Measurements from ENCODE around the gene MED13L. TPM values are rescaled to one million over a fixed set of nuclear protein-coding genes. Genes with fewer than 3 reads are reported as not detected.

The MED13L gene
- total RNA-seq, 2 experiments from 2014 or later = 25.7 to 40.1 TPM

DNA sequence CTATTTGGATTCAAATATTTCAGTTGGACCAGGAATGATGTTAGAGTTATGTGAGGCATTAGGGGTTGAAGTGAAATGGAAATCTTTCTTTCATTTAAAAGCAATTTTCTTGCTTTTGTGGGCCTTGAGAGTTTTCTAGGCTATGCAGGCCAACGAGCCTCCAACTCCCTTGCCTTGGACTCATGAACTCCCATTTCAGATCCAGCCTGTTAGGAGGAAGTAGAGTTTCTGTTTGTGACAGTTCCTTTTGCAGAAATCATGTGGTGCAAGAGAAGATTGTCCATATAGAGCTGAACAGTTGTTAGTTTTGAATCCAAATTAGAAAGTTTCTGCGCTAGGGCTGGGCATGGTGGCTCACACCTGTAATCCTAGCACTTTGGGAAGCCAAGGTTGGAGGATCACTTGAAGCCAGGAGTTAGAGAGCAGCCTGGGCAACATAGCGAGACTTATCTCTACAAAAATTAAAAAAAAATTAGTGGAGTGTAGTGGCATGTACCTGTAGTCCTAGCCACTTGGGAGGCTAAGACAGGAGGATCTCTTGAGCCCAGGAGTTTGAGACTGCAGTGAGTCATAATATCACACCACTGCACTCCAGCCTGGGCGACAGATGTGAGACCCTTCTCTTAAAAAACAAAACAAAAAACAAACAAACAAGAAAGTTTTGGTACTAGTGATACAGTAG is 47.3 kb upstream of the MED13L start:
- BruUV-seq (replicated peaks) = no TSS peak
- POLR2A ChIA-PET = no interaction called here
- Histone ChIP-seq H3K9me3 (ENCODE audit: low read length) (no peaks in the 10 kb centered on the region), H4K20me1 (ENCODE audit: insufficient read depth, low read length) (no peaks in the 10 kb centered on the region), H3K4me1 (ENCODE audit: insufficient read depth, low read length, poor library complexity, severe bottlenecking) (peaks cover 5% of the 10 kb centered on the region), H3K9me2 (ENCODE audit: insufficient read depth, low read length) (no peaks in the 10 kb centered on the region), H3K4me3 (ENCODE audit: low read depth, low read length, poor library complexity, severe bottlenecking) (no peak overlapping the region), H3K4me2 (ENCODE audit: low read length) (no peak overlapping the region), H3K79me2 (ENCODE audit: insufficient read depth, low read depth, low read length) (no peaks in the 10 kb centered on the region), H3K36me3 (ENCODE audit: insufficient read depth, low read length) (no peaks in the 10 kb centered on the region), H3K27ac (ENCODE audit: low read depth, low read length, poor library complexity, severe bottlenecking) (no peak overlapping the region), H2AFZ (ENCODE audit: low read length) (no peak overlapping the region)
- DNase-seq (ENCODE audit: low spot score) = no peak
- CTCF ChIA-PET (ENCODE audit: unreplicated experiment) = no interaction called here
- TF ChIP-seq EZH2phosphoT487 (IDR thresholded peaks at IDR 0.05; ENCODE audit: borderline replicate concordance, low read depth, low read length) = no peak
- TF ChIP-seq, protein P1, sequence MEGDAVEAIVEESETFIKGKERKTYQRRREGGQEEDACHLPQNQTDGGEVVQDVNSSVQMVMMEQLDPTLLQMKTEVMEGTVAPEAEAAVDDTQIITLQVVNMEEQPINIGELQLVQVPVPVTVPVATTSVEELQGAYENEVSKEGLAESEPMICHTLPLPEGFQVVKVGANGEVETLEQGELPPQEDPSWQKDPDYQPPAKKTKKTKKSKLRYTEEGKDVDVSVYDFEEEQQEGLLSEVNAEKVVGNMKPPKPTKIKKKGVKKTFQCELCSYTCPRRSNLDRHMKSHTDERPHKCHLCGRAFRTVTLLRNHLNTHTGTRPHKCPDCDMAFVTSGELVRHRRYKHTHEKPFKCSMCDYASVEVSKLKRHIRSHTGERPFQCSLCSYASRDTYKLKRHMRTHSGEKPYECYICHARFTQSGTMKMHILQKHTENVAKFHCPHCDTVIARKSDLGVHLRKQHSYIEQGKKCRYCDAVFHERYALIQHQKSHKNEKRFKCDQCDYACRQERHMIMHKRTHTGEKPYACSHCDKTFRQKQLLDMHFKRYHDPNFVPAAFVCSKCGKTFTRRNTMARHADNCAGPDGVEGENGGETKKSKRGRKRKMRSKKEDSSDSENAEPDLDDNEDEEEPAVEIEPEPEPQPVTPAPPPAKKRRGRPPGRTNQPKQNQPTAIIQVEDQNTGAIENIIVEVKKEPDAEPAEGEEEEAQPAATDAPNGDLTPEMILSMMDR (conservative IDR thresholded peaks at IDR 0.05; ENCODE audit: low read length) = no peak
- intact Hi-C loops (cut with micrococcal nuclease; ENCODE audit: unreplicated experiment) = no loop called here

- POLR2A ChIA-PET = interaction anchor here (0.7 kb wide), 1 partner anchor 137 kb away, joined by 3 read pairs; no protein-coding TSS in a partner anchor
- H4K20me1 ChIP-seq (ENCODE audit: insufficient read depth, low read length) = no peaks in the 10 kb centered on the region
- no peak overlapping the region for H3K4me2 ChIP-seq (ENCODE audit: low read length)
- no peak overlapping the region for H3K4me3 ChIP-seq (ENCODE audit: low read depth, low read length, poor library complexity, severe bottlenecking)
- CTCF ChIA-PET (ENCODE audit: unreplicated experiment) = no interaction called here
- no peaks in the 10 kb centered on the region for H3K36me3 ChIP-seq (ENCODE audit: insufficient read depth, low read length)
- no peak overlapping the region for H3K27ac ChIP-seq (ENCODE audit: low read depth, low read length, poor library complexity, severe bottlenecking)
- DNase-seq (ENCODE audit: low spot score) = no peak
- no peaks in the 10 kb centered on the region for H3K9me3 ChIP-seq (ENCODE audit: low read length)
- no TSS peak for BruUV-seq (replicated peaks)
- H3K4me1 ChIP-seq (ENCODE audit: insufficient read depth, low read length, poor library complexity, severe bottlenecking) = peaks cover 5% of the 10 kb centered on the region
- H3K9me2 ChIP-seq (ENCODE audit: insufficient read depth, low read length) = no peaks in the 10 kb centered on the region
- no peak for TF ChIP-seq EZH2phosphoT487 (IDR thresholded peaks at IDR 0.05; ENCODE audit: borderline replicate concordance, low read depth, low read length)
- TF ChIP-seq, protein P1 (conservative IDR thresholded peaks at IDR 0.05; ENCODE audit: low read length) = no peak
- intact Hi-C loops (cut with micrococcal nuclease; ENCODE audit: unreplicated experiment) = no loop called here
- H2AFZ ChIP-seq (ENCODE audit: low read length) = no peak overlapping the region
- no peaks in the 10 kb centered on the region for H3K79me2 ChIP-seq (ENCODE audit: insufficient read depth, low read depth, low read length)
These were observed 46.2 kb upstream of the MED13L start for GRCh38 chr12:116323406-116324386.

Data from OCI-LY7 (cell line).